Activated CD8-positive, alpha-beta memory T cell treated with anti-CD3 and anti-CD28 coated beads, Interleukin-2, amount 50 U/mL, for 1 hour (primary cell): ENCODE measurements around the gene CLN5.
A peak's percentile ranks its signal among the peaks of the same experiment; 100 is the strongest.

Experiments
- DNase-seq: peaks from one replicate; pipeline ENCODE4 v3.0.0-alpha.2; 2020; ENCODE audit errors: extremely low read depth

The CLN5 gene

DNA sequence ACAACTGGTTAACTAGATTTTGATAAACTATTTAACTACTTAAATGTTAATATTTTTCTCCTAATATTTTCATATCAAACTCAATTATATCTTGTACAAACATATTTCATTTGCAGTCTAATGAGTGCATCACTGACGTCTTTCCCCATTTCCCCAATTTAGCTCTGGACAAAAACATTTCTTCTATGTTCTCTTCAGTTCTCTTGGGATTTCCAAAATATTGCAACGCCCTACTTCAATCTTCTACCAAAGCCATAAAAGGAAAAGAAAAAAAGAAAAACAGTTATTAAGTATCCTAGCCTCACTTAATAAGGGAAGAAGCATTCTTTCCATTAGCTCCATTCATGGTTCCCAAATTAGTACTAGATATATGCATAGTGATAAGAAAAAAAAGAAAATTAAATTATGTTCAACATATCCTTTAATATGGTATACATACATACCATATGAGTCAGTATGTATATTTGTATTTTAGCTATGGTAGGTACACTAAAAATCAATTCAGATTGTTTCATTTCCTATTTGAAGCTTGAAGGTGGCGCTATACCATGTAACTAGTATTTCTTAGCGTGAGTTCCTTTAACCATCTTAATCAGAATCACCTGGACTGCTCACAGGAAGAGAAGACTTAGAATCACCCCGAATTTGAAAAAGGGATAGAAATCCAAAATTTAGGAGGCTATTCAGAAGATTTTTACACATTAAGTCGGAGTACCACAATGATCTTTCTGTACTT, 25.2 kb downstream of the CLN5 start:
- DNase-seq = no peak

- DNase-seq = no peak
Observed at GRCh38 chr13:77019756-77020155, 27.9 kb downstream of the CLN5 start.

GRCh38 chr13:77022341-77022740, 30.5 kb downstream of the CLN5 start:
- DNase-seq = no peak

GRCh38 chr13:77026255-77026860, 34.5 kb downstream of the CLN5 start:
- DNase-seq = peak; percentile 55

- peak; percentile 47 for DNase-seq
Observed at GRCh38 chr13:77026861-77027621, 35.2 kb downstream of the CLN5 start, which contains the start of gene FBXL3. Gene FBXL3 (minus strand): TSS chr13:77027159. CDS start chr13:77021860, 5,299 bp downstream.

DNA sequence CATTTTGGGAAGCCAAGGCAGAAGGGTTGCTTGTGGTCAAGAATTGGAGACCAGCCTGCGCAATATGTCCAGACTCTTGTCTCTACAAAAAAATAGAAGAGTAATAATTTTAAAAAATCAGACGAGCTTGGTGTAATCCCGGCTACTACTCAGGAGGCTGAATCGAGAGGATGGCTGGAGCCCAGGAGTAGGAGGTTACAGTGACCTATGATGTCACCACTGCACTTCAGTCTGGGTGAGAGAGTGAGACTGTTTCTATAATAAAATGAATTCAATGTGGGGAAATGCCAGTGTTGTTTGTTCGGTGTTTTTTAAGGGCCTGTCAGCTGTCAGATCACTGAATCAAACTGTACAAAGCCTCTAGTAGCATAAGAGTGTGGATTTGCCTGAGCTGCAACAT, 36.3 kb downstream of the CLN5 start:
- DNase-seq = no peak

DNA sequence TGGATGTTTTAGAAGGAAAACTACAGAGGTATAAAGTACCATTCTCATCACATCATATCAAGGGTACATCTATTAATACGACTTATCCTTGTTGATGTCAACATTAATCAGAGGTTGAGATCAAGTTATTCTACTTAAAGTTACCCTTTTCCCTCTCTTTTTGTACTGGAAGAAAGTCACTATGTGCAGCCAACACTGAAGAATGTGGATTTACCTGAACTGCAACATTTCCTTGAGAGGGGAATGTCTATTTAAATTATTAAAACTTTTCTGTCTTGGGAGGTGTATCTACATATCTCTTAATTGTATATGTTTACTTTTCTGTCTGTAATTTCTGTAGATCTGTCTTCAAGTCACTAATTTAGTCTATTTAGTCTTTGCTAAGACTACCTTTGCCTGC, 37.6 kb downstream of the CLN5 start:
- DNase-seq = no peak

- no peak for DNase-seq
Observed at GRCh38 chr13:77031656-77032243, 39.9 kb downstream of the CLN5 start.

- no peak for DNase-seq
Observed at GRCh38 chr13:77033717-77034302, 41.9 kb downstream of the CLN5 start.

DNA sequence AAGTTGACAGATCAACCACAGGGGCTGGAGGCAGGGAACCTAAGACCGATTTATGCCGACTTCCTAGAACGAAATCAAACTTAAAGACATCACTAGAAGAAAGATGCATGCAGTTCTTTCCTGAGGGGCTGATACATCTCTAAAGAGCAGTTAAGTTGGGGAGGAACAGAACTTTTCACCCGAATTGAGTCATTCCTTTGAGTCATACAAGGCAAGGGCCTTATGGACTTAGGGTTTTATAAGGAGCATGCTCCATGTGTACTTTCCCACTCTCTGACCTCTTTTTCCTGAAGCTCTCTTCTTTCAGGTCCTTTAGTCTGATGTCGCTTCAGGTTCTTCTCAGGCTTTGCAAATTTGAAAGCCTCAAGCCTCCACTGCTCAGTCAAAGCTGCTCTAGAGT, 43.0 kb downstream of the CLN5 start:
- no peak for DNase-seq

DNA sequence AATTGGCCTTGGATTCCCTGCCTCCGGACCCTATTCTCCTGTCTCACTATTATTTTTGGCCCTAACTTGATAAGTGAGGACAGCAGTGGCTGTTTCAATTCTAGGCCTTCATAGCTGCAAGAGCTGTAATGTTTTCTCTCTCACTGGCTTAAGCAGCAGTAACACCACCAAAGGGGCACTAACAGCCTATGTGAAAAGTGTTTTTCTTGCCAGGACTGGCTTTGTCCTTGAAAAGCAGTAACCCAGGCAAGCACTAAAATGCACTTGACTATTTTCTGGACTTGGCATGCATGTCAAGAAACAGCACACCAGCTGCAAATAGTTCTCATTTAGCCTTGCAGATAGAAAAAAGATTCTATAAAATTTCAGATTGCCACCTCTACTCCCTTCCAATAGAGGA, 44.4 kb downstream of the CLN5 start:
- DNase-seq = no peak

DNA sequence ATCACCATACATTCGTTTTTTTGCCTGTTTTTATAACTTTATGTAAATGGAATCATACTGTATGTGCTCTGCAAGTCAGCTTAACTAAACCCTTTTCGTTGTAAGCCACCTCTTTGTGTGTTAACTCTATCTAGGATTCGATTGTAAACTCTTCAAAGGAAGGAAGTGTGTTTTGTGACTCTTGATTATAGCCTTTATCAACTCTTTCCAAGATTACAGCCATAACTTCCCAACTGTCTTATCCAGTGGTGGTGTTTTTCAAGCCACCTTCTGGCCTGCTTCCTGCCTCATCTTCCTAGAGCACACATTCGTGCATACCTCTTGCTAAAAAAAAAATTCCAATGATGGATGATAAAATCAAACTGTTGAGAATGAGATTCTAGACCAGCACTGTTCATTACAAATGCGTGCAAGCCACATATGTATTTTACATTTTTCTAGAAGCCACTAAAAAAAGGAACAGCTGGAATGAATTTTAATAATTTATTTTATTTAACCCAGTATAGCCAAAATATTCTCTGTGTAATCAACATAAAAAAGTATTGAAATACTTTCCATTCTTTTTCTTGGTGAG, 47.1 kb downstream of the CLN5 start:
- DNase-seq = no peak

GRCh38 chr13:77040076-77040475, 48.2 kb downstream of the CLN5 start:
- no peak for DNase-seq

GRCh38 chr13:77040835-77041234, 49.0 kb downstream of the CLN5 start:
- DNase-seq = no peak

- DNase-seq = no peak
Observed at GRCh38 chr13:77042566-77043177, 50.8 kb downstream of the CLN5 start.

DNA sequence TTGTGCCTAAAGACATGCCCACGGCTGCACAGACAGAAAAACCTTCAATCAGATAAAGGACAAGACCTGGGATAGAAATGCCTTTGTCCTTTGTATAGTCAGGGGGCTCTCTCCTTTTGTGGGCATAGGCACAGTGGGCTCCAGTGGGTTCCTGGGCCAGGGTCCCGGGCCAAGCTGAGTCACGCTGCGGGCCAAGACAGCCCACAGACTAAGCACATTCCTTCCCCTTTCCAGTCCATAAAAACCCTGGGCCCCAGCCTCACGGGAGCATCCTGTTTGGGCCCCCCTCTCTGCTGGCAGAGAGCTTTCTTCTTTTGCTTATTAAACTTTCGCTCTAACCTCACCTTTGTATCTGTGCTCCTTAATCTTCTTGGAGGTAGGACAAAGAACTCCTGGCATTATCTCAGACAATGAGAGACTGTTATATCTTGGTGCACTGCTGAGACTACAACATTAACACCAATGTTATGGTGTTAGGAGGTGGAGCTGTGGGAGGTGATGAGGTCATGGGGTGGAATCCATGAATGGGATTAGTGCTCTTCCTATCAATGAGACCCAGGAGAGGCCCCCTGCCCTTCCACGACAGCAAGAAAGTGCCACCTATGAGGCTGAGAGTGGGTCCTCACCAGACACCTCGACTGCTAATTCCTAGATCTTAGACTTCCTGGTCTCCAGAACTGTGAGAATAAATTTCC, 55.9 kb downstream of the CLN5 start:
- DNase-seq = no peak

- DNase-seq = no peak
Observed at GRCh38 chr13:77048681-77049080, 56.8 kb downstream of the CLN5 start.

DNA sequence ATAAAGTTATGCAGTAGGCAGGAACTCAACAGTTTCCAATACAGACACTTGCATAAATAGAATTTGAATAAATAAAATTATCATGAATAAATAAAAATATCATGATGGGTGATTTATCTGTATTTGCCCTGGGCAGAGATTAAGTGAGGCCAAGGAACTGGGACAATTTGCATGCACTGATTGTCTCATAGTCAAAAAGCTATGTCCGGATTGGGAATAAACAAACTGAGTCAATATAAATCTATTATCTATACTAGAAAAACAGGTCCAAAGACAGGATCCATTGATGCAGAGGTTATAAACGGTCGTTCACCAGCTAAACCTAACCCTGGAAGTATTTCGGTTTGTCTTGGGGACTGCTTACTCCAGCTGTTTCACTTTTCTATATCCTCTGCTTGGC, 61.3 kb downstream of the CLN5 start:
- no peak for DNase-seq
